GM19397 (cell line): ENCODE measurements around the gene ARG1.
A peak's percentile ranks its signal among the peaks of the same experiment; 100 is the strongest.
"Not testable (repeated sequence)": the region's sequence is repeated elsewhere in the genome, so short reads cannot be mapped to it uniquely, and the experiment has no call there.

Experiments used
- ATAC-seq: cut with Tn5 transposase; IDR thresholded peaks from one replicate; pipeline ENCODE4 v1.9.1; 2021; ENCODE audit warnings: mild to moderate bottlenecking, moderate library complexity; ENCODE audit not compliant: unreplicated experiment

Gene ARG1

GRCh38 chr6:131572686-131573415, at the start of gene ARG1:
Gene ARG1 (plus strand): TSS chr6:131573226. CDS start chr6:131573283, 57 bp downstream.
- no peak for ATAC-seq

GRCh38 chr6:131523988-131524673, 48.9 kb upstream of the ARG1 start:
- ATAC-seq, result no peak

- no peak for ATAC-seq
Measured at GRCh38 chr6:131524695-131525336, 48.2 kb upstream of the ARG1 start.

GRCh38 chr6:131530936-131531335, 42.1 kb upstream of the ARG1 start:
- ATAC-seq, result not testable (repeated sequence)

- not testable (repeated sequence) for ATAC-seq
Measured at GRCh38 chr6:131531681-131532080, 41.3 kb upstream of the ARG1 start.

- ATAC-seq, result peak; percentile 67
Measured at GRCh38 chr6:131532580-131533039, 40.4 kb upstream of the ARG1 start.

- not testable (repeated sequence) for ATAC-seq
Measured at GRCh38 chr6:131538615-131539014, 34.4 kb upstream of the ARG1 start.

GRCh38 chr6:131545317-131545716, 27.7 kb upstream of the ARG1 start:
- ATAC-seq, result no peak

- ATAC-seq, result no peak
Measured at GRCh38 chr6:131547488-131547887, 25.5 kb upstream of the ARG1 start.

GRCh38 chr6:131548441-131548840, 24.6 kb upstream of the ARG1 start:
- no peak for ATAC-seq

GRCh38 chr6:131549811-131550210, 23.2 kb upstream of the ARG1 start:
- ATAC-seq, result no peak

- ATAC-seq, result no peak
Measured at GRCh38 chr6:131551902-131552301, 21.1 kb upstream of the ARG1 start.

- no peak for ATAC-seq
Measured at GRCh38 chr6:131552572-131552971, 20.5 kb upstream of the ARG1 start.

- ATAC-seq, result no peak
Measured at GRCh38 chr6:131555992-131556391, 17.0 kb upstream of the ARG1 start.

- no peak for ATAC-seq
Measured at GRCh38 chr6:131558922-131559321, 14.1 kb upstream of the ARG1 start.

GRCh38 chr6:131561925-131562707, 10.9 kb upstream of the ARG1 start:
- ATAC-seq, result no peak

- no peak for ATAC-seq
Measured at GRCh38 chr6:131565056-131565455, 8.0 kb upstream of the ARG1 start.

- ATAC-seq, result no peak
Measured at GRCh38 chr6:131568726-131569125, 4.3 kb upstream of the ARG1 start.

- no peak for ATAC-seq
Measured at GRCh38 chr6:131574133-131574532, 1.1 kb downstream of the ARG1 start.

GRCh38 chr6:131574686-131575085, 1.7 kb downstream of the ARG1 start:
- ATAC-seq, result no peak
